CD8-positive, alpha-beta memory T cell (primary cell): ENCODE data around the gene RAD23B. TPM values are rescaled to one million over a fixed set of nuclear protein-coding genes. Genes with fewer than 3 reads are reported as not detected.
A peak's percentile ranks its signal among the peaks of the same experiment; 100 is the strongest.
"Not testable (repeated sequence)": the region's sequence is repeated elsewhere in the genome, so short reads cannot be mapped to it uniquely, and the experiment has no call there.

ENCODE experiments used
- CTCF ChIA-PET: fragments of 350-600 bp; sonication (Branson Sonifier 250); formaldehyde crosslinking; loops from one replicate; lab custom pipeline; 2021; ENCODE audit warnings: antibody characterized with exemption; lab: Charles Lee
- POLR2A ChIA-PET: fragments of 350-600 bp; sonication (Branson Sonifier 250); formaldehyde crosslinking; loops from one replicate; lab custom pipeline; 2021; ENCODE audit warnings: antibody characterized with exemption; lab: Charles Lee
- DNase-seq, 5 donors: peaks; one replicate each; pipeline versions ENCODE4 v3.0.0 to v3.0.0-alpha.2; 2020 to 2022; ENCODE audit warnings: mixed read lengths in 1 of 5
- H3K27ac ChIP-seq: one replicate; pipeline ENCODE4 v1.7.0; 2013; ENCODE audit warnings: low read depth, mild to moderate bottlenecking, low read length, moderate library complexity
- H3K27me3 ChIP-seq: 2 replicates; pipeline ENCODE4 v1.7.0; 2013; ENCODE audit warnings: low read length, mild to moderate bottlenecking; ENCODE audit not compliant: insufficient read depth, poor library complexity, severe bottlenecking
- H3K36me3 ChIP-seq: 2 replicates; pipeline ENCODE4 v1.7.0; 2013; ENCODE audit warnings: mild to moderate bottlenecking, low read length, moderate library complexity; ENCODE audit not compliant: insufficient read depth
- H3K4me1 ChIP-seq: 2 replicates; pipeline ENCODE4 v1.7.0; 2013; ENCODE audit warnings: mild to moderate bottlenecking, low read length, moderate library complexity; ENCODE audit not compliant: insufficient read depth
- H3K4me3 ChIP-seq: 2 replicates; pipeline ENCODE4 v1.7.0; 2013; ENCODE audit warnings: mild to moderate bottlenecking, low read length
- H3K9me3 ChIP-seq: 2 replicates; pipeline ENCODE4 v1.7.0; 2013; ENCODE audit warnings: mild to moderate bottlenecking, low read length
- H3K27ac Mint-ChIP-seq, 8 donors: one replicate each; pipeline ENCODE4 v1.8.0; 2020 to 2021; ENCODE audit warnings: mixed read lengths in 8 of 8, mild to moderate bottlenecking in 6 of 8, inconsistent platforms in 3 of 8, moderate library complexity in 3 of 8
- H3K27me3 Mint-ChIP-seq, 2 donors: one replicate each; pipeline ENCODE4 v1.8.0; 2020 to 2021; ENCODE audit warnings: mixed read lengths in 2 of 2, mild to moderate bottlenecking in 1 of 2, moderate library complexity in 1 of 2
- H3K36me3 Mint-ChIP-seq, 3 donors: one replicate each; pipeline ENCODE4 v1.8.0; 2020 to 2021; ENCODE audit warnings: mixed read lengths in 3 of 3, inconsistent platforms in 1 of 3, mild to moderate bottlenecking in 1 of 3
- H3K4me1 Mint-ChIP-seq, 3 donors: one replicate each; pipeline ENCODE4 v1.8.0; 2020 to 2021; ENCODE audit warnings: mixed read lengths in 3 of 3, inconsistent platforms in 1 of 3, mild to moderate bottlenecking in 1 of 3
- H3K4me3 Mint-ChIP-seq, 7 donors: one replicate each; pipeline ENCODE4 v1.8.0; 2020 to 2021; ENCODE audit warnings: mixed read lengths in 7 of 7, mild to moderate bottlenecking in 6 of 7, moderate library complexity in 4 of 7, inconsistent platforms in 2 of 7
- H3K9me3 Mint-ChIP-seq, 5 donors: one replicate each; pipeline ENCODE4 v1.8.0; 2020 to 2022; ENCODE audit warnings: mixed read lengths in 5 of 5, mild to moderate bottlenecking in 3 of 5, moderate library complexity in 2 of 5, inconsistent platforms in 1 of 5
- polyA plus RNA-seq: library from polyadenylated mRNA; unstranded; fragments of 300-500 nt; fragmentation: Illumina TruSeq; gene quantifications from one replicate; pipeline ENCODE4 v1.2.3, GENCODE V29; 2021
- total RNA-seq, 2 experiments: library from RNA; stranded (reverse); gene quantifications; one replicate each; pipeline ENCODE4 v1.2.3, GENCODE V29; 2021

RAD23B gene
- total and polyA plus RNA-seq, 3 experiments from 2014 or later: 12.1 to 150 (median 146) TPM

GRCh38 chr9:107288701-107289100 lies 5.6 kb downstream of the RAD23B start:
- Mint-ChIP-seq H3K4me3 (peak overlapping the region in 4 of 7 donors; percentile 0 to 44 (median 24)), H3K36me3 (peaks cover 0 to 13% (median 0%) of the 10 kb centered on the region in 3 donors), H3K9me3 (no peaks in the 10 kb centered on the region), H3K4me1 (peaks cover 76 to 96% (median 94%) of the 10 kb centered on the region in 3 donors), H3K27me3 (no peaks in the 10 kb centered on the region), H3K27ac (peak overlapping the region in 2 of 8 donors; percentile 30 to 47)
- Histone ChIP-seq H3K9me3 (no peaks in the 10 kb centered on the region), H3K4me1 (peaks cover 66% of the 10 kb centered on the region), H3K4me3 (no peak overlapping the region), H3K36me3 (no peaks in the 10 kb centered on the region), H3K27me3 (no peaks in the 10 kb centered on the region), H3K27ac (no peak overlapping the region)
- no peak for DNase-seq
- ChIA-PET POLR2A (no interaction called here), CTCF (interaction anchor here (2.9 kb wide), 1 partner anchor 53 kb away, joined by 13 read pairs; no protein-coding TSS in a partner anchor)

- Histone ChIP-seq H3K9me3 (no peaks in the 10 kb centered on the region), H3K4me1 (peaks cover 77% of the 10 kb centered on the region), H3K27me3 (no peaks in the 10 kb centered on the region), H3K27ac (no peak overlapping the region), H3K36me3 (no peaks in the 10 kb centered on the region), H3K4me3 (no peak overlapping the region)
- no peak for DNase-seq
- ChIA-PET POLR2A (no interaction called here), CTCF (no interaction called here)
- no peaks in the 10 kb centered on the region for H3K27me3 Mint-ChIP-seq
- peaks cover 77 to 98% (median 95%) of the 10 kb centered on the region in 3 donors for H3K4me1 Mint-ChIP-seq
- peak overlapping the region in 1 of 7 donors; percentile 9 for H3K4me3 Mint-ChIP-seq
- H3K9me3 Mint-ChIP-seq: no peaks in the 10 kb centered on the region
- H3K27ac Mint-ChIP-seq: peak overlapping the region in 1 of 8 donors; percentile 55
- peaks cover 0 to 2% (median 0%) of the 10 kb centered on the region in 3 donors for H3K36me3 Mint-ChIP-seq
Measured at GRCh38 chr9:107290619-107291018, 7.5 kb downstream of the RAD23B start.

GRCh38 chr9:107292821-107293542 lies 9.9 kb downstream of the RAD23B start:
- Histone ChIP-seq H3K27me3 (no peaks in the 10 kb centered on the region), H3K36me3 (no peaks in the 10 kb centered on the region), H3K4me3 (no peak overlapping the region), H3K4me1 (peaks cover 61% of the 10 kb centered on the region), H3K27ac (no peak overlapping the region), H3K9me3 (no peaks in the 10 kb centered on the region)
- Mint-ChIP-seq H3K4me3 (peak overlapping the region in 1 of 7 donors; percentile 30), H3K27ac (peak overlapping the region in 2 of 8 donors; percentile 46 to 52), H3K27me3 (no peaks in the 10 kb centered on the region), H3K36me3 (peaks cover 0 to 6% (median 0%) of the 10 kb centered on the region in 3 donors), H3K4me1 (peaks cover 77 to 92% (median 86%) of the 10 kb centered on the region in 3 donors), H3K9me3 (no peaks in the 10 kb centered on the region)
- POLR2A ChIA-PET: no interaction called here
- CTCF ChIA-PET: interaction anchor here (0.8 to 2.6 kb wide), 3 partner anchors 12 to 53 kb away, joined by 3 to 7 read pairs (median 6); no protein-coding TSS in a partner anchor
- no peak for DNase-seq

- H3K36me3 Mint-ChIP-seq: peaks cover 0 to 6% (median 0%) of the 10 kb centered on the region in 3 donors
- no peak for DNase-seq
- no peaks in the 10 kb centered on the region for H3K9me3 Mint-ChIP-seq
- peak overlapping the region in 1 of 8 donors; percentile 32 for H3K27ac Mint-ChIP-seq
- Histone ChIP-seq H3K4me1 (peaks cover 55% of the 10 kb centered on the region), H3K4me3 (no peak overlapping the region), H3K9me3 (no peaks in the 10 kb centered on the region), H3K27me3 (no peaks in the 10 kb centered on the region), H3K27ac (no peak overlapping the region), H3K36me3 (no peaks in the 10 kb centered on the region)
- ChIA-PET POLR2A (no interaction called here), CTCF (interaction anchor here (0.8 to 2.6 kb wide), 3 partner anchors 12 to 54 kb away, joined by 3 to 7 read pairs (median 6); no protein-coding TSS in a partner anchor)
- peaks cover 72 to 87% (median 81%) of the 10 kb centered on the region in 3 donors for H3K4me1 Mint-ChIP-seq
- peak overlapping the region in 3 of 7 donors; percentile 2 to 28 (median 26) for H3K4me3 Mint-ChIP-seq
- no peaks in the 10 kb centered on the region for H3K27me3 Mint-ChIP-seq
Measured at GRCh38 chr9:107293543-107294085, 10.5 kb downstream of the RAD23B start.

GRCh38 chr9:107294756-107295155 lies 11.7 kb downstream of the RAD23B start:
- Mint-ChIP-seq H3K36me3 (peaks cover 0 to 9% (median 0%) of the 10 kb centered on the region in 3 donors), H3K4me3 (peak overlapping the region in 5 of 7 donors; percentile 12 to 28 (median 16)), H3K27me3 (no peaks in the 10 kb centered on the region), H3K9me3 (no peaks in the 10 kb centered on the region), H3K27ac (peak overlapping the region in 6 of 8 donors; percentile 3 to 67 (median 15)), H3K4me1 (peaks cover 72 to 86% (median 81%) of the 10 kb centered on the region in 3 donors)
- Histone ChIP-seq H3K27me3 (no peaks in the 10 kb centered on the region), H3K27ac (no peak overlapping the region), H3K4me1 (peaks cover 51% of the 10 kb centered on the region), H3K4me3 (no peak overlapping the region), H3K36me3 (no peaks in the 10 kb centered on the region), H3K9me3 (no peaks in the 10 kb centered on the region)
- CTCF ChIA-PET: interaction anchor here (2.6 kb wide), 1 partner anchor 47 kb away, joined by 7 read pairs; no protein-coding TSS in a partner anchor
- POLR2A ChIA-PET: no interaction called here
- no peak for DNase-seq

- DNase-seq: no peak
- peaks cover 0 to 13% (median 0%) of the 10 kb centered on the region in 3 donors for H3K36me3 Mint-ChIP-seq
- Histone ChIP-seq H3K4me3 (no peak overlapping the region), H3K4me1 (peaks cover 39% of the 10 kb centered on the region), H3K9me3 (no peaks in the 10 kb centered on the region), H3K27me3 (no peaks in the 10 kb centered on the region), H3K36me3 (no peaks in the 10 kb centered on the region), H3K27ac (no peak overlapping the region)
- H3K27me3 Mint-ChIP-seq: no peaks in the 10 kb centered on the region
- CTCF ChIA-PET: interaction anchor here (1.0 to 1.1 kb wide), 2 partner anchors 55 to 56 kb away, joined by 3 to 4 read pairs; no protein-coding TSS in a partner anchor
- POLR2A ChIA-PET: interaction anchor here (0.7 to 2.3 kb wide), 2 partner anchors 12 to 18 kb away, joined by 3 to 11 read pairs; partner anchors contain the start of gene RAD23B
- no peaks in the 10 kb centered on the region for H3K9me3 Mint-ChIP-seq
- peak overlapping the region in 6 of 8 donors; percentile 0 to 53 (median 18) for H3K27ac Mint-ChIP-seq
- H3K4me3 Mint-ChIP-seq: peak overlapping the region in 2 of 7 donors; percentile 2 to 16
- H3K4me1 Mint-ChIP-seq: peaks cover 60 to 82% (median 71%) of the 10 kb centered on the region in 3 donors
Measured at GRCh38 chr9:107295995-107296394, 12.9 kb downstream of the RAD23B start.

- H3K27me3 Mint-ChIP-seq: not testable (repeated sequence)
Measured at GRCh38 chr9:107296592-107296991, 13.5 kb downstream of the RAD23B start.

More at GRCh38 chr9:107296592-107296991, 13.5 kb downstream of the RAD23B start:
- H3K4me3 Mint-ChIP-seq, H3K27ac ChIP-seq, H3K9me3 Mint-ChIP-seq, H3K4me3 ChIP-seq, H3K36me3 ChIP-seq, H3K9me3 ChIP-seq, DNase-seq, H3K27me3 ChIP-seq: not testable (repeated sequence)
- POLR2A ChIA-PET: interaction anchor here (0.6 to 2.3 kb wide), 3 partner anchors 13 to 152 kb away, joined by 3 to 11 read pairs (median 5); partner anchors contain the start of gene RAD23B
- Mint-ChIP-seq H3K27ac (peak overlapping the region in 3 of 8 donors; percentile 17 to 58 (median 31)), H3K36me3 (peaks cover 0 to 16% (median 3%) of the 10 kb centered on the region in 3 donors), H3K4me1 (peaks cover 59 to 78% (median 68%) of the 10 kb centered on the region in 3 donors)
- CTCF ChIA-PET: interaction anchor here (1.1 kb wide), 2 partner anchors 37 to 56 kb away, joined by 4 read pairs; no protein-coding TSS in a partner anchor
- H3K4me1 ChIP-seq: peaks cover 37% of the 10 kb centered on the region
